Keratinocyte (primary cell): ENCODE results near the gene ILDR1.

ENCODE experiments used
- EZH2 ChIP-seq: IDR thresholded peaks from one replicate; pipeline ENCODE4 v1.6.1; 2012; ENCODE audit warnings: inconsistent platforms, mild to moderate bottlenecking, low read length, moderate library complexity
- TF ChIP-seq, protein P1 (sequence below), 3 experiments: IDR thresholded peaks in 1 of 3; conservative IDR thresholded peaks in 1 of 3; optimal IDR thresholded peaks in 1 of 3; 2 replicates in 2 of 3; 3 replicates in 1 of 3; pipeline versions ENCODE3 to v1.5.1; 2011; ENCODE audit warnings: low read length in 3 of 3, mild to moderate bottlenecking in 3 of 3, moderate library complexity in 2 of 3, control low read depth in 1 of 3, inconsistent platforms in 1 of 3; ENCODE audit not compliant: insufficient read depth in 2 of 3; ENCODE audit errors: extremely low read depth in 1 of 3

DNA sequence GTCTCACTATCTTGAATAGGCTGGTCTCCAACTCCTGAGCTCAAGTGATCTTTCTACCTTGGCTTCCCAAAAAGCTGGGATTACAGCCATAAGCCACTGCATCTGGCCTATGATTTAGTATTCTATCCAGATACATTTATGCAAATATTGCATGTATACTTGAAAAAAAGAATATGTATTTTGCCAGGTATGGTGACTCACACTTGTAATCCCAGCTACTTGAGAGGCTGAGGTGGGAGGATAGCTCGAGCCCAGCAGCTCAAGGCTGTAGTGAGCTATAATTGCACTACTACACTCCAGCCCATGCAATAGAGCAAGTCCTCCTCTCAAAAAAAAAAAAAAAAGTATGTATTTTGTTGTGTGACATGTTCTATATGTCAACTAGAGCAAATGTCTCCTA, 73.4 kb downstream of the ILDR1 start:
- TF ChIP-seq, protein P1, sequence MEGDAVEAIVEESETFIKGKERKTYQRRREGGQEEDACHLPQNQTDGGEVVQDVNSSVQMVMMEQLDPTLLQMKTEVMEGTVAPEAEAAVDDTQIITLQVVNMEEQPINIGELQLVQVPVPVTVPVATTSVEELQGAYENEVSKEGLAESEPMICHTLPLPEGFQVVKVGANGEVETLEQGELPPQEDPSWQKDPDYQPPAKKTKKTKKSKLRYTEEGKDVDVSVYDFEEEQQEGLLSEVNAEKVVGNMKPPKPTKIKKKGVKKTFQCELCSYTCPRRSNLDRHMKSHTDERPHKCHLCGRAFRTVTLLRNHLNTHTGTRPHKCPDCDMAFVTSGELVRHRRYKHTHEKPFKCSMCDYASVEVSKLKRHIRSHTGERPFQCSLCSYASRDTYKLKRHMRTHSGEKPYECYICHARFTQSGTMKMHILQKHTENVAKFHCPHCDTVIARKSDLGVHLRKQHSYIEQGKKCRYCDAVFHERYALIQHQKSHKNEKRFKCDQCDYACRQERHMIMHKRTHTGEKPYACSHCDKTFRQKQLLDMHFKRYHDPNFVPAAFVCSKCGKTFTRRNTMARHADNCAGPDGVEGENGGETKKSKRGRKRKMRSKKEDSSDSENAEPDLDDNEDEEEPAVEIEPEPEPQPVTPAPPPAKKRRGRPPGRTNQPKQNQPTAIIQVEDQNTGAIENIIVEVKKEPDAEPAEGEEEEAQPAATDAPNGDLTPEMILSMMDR (optimal IDR thresholded peaks at IDR 0.05 in 1 of 3, IDR thresholded peaks at IDR 0.05 in 1 of 3, conservative IDR thresholded peaks at IDR 0.05 in 1 of 3; ENCODE audit: extremely low read depth in 1 of 3, insufficient read depth in 2 of 3, low read length in 3 of 3) = no peak
- TF ChIP-seq EZH2 = no peak
